COLO668 (cell line): ENCODE results near the gene GVQW3.
A peak's percentile ranks its signal among the peaks of the same experiment; 100 is the strongest.
"Not testable (repeated sequence)": the region's sequence is repeated elsewhere in the genome, so short reads cannot be mapped to it uniquely, and the experiment has no call there.

ENCODE experiments used
- DNase-seq: peaks from one replicate; lab custom pipeline; 2025; ENCODE audit not compliant: unreplicated experiment; lab: John Stamatoyannopoulos, UW

Gene GVQW3

GRCh38 chr11:76385903-76386302 is 4.8 kb downstream of the GVQW3 start:
- DNase-seq, result no peak

GRCh38 chr11:76388408-76388807 is 7.3 kb downstream of the GVQW3 start:
- no peak for DNase-seq

- DNase-seq, result peak; percentile 65
These were observed 9.9 kb downstream of the GVQW3 start for GRCh38 chr11:76391021-76391420.

GRCh38 chr11:76391811-76392475 is 10.8 kb downstream of the GVQW3 start:
- no peak for DNase-seq

DNA sequence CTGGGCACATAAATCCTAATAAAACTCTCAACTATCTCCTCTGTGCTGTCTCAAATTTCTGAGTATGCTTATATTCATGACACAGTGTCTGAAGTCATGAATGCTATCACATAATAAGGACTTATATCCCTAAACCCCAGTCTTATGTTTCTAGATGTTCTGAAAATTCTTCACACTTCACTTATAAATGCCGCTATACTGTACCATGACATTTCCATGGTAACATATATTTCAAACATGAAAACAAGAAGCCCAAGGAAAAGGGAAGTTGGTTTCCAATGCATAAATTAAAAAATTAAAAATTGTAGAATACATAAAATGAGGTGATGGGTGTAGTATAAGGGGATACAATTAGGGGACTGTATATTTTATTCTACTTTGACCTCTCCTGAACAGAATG is 11.7 kb downstream of the GVQW3 start:
- no peak for DNase-seq

DNA sequence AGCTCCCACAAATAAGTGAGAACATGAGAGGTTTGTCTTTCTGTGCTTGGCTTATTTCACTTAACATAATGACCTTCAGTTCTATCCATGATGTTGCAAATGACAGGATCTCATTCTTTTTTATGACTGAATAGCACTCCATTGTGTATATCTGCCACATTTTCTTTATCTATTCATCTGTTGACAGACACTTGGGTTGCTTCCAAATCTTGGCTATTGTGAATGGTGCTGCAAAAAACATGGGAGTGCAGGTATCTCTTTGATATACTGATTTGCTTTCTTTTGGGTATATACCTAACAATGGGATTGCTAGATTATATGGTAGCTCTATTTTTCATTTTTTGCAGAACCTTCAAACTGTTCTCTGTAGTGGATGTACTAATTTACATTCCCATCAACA is 13.3 kb downstream of the GVQW3 start:
- no peak for DNase-seq

DNA sequence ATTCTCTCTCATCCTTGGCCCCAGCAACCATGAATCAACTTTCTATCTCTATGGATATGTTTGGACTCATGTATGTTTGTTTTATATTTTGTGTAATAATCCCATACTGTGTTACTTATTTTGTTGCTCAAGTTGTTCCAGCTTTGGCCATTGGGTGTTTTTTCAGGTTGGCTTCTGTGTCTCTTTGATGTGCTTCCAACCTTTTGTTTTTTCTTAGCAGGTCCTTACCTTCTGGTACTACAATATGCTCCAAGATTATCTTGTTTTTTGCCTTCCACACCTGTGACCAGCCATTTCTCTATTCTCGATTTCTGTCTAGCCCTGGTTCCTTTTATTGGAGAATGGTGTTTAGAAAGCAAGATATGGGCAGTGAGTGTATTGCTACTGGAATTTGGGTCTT is 14.2 kb downstream of the GVQW3 start:
- DNase-seq, result no peak

DNA sequence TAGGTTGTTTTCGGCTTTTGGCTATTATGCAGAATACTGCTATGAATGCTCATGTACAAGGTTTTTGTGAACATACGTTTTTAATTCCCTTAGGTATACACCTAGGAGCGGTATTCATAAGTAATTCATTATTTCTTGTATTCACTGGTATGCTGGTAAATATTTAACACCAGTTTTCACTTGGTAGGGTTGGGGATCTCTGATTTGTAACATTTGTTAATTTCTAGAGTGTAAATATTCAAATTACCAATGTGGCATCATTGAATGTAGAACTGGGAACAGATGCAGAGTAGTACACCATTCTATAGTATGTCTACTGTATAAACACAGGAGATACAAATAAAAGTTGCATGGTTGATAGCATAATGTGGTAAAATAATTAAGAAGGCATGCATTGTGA is 16.3 kb downstream of the GVQW3 start:
- no peak for DNase-seq

GRCh38 chr11:76400967-76401366 is 19.8 kb downstream of the GVQW3 start:
- no peak for DNase-seq

- not testable (repeated sequence) for DNase-seq
These were observed 20.4 kb downstream of the GVQW3 start for GRCh38 chr11:76401484-76401883.

- no peak for DNase-seq
These were observed 25.2 kb downstream of the GVQW3 start for GRCh38 chr11:76406359-76406758.

DNA sequence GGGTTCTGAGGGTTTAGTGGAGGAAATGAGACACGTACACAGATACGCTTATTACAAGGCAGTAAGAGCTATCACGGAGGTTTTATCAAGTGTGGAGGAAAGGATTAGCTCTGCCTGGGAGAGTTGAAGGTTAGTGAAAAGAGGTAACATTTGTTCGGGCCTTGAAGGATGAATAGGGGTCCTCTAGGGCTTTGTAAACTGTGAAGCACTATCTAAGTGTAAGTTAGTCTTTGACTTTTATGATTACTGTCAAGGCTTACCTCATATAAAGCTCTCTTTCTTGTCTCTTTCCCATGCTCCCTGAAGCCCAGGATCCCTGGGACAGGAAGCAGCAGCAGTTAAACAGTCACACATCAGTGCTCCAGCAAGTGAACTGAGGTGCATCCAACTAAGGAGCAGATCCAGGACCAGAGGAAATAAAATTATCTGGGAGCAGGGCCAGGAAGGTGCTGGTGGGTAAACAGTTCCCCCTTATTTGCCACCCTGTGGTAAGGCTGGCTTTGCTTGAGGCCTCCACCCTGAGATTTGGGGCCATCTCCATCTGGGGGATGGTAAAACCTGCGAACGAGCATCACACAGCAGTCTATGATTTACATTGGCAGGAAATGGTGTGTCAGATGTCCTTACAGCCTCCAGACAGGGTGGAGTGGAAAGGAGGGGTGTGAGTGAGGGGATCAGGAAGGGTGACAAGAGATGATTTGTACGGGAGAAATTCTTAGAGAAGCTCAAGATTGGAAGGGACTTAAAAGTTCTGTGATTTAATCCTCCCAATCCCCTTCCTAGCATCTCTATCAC is 27.2 kb downstream of the GVQW3 start:
- DNase-seq, result peak; percentile 41

DNA sequence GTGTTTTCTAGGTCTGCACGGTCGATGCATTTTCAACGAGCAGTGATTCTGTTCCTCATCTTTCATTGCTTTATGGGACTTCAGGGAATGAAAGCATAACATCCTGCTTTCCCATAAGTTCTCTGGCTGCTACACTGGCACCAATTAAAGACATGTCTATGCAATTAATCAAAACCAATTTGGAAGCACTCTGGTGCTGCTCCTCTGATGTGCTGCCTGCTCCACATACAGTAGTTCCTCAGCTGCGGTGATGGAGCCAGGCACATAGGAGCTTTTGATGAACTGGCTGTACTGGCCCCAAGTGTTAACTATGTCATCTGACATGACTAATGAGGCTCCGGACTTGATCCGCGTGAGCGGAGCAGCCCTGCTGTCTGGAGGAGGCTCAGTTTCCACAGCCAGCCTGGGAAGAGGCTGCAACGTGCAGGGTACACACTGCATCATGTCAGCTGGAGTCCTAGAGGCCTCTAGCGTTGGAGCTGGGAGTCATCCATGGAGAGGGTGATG is 29.8 kb downstream of the GVQW3 start:
- DNase-seq, result no peak

GRCh38 chr11:76415073-76415472 is 34.0 kb downstream of the GVQW3 start:
- DNase-seq, result peak; percentile 28

DNA sequence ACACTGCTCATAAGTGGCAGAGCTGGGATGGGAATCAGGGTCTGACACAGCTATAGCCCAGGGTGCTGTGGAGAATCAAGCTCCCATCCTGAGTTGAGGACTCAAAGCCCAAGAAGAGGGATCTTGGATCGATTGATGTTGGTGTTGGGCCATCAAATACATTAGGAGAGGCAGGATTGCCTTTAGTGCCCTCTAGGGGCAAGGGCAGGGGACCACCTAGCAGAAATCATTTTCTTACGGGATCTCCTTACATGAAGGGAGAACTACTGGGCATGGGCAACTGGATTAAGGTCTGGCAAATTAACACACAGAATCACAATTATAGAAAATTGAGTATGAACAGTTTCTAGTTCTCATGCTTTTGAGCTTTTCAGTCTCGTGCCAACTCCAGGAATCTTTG is 38.8 kb downstream of the GVQW3 start:
- peak; percentile 11 for DNase-seq

DNA sequence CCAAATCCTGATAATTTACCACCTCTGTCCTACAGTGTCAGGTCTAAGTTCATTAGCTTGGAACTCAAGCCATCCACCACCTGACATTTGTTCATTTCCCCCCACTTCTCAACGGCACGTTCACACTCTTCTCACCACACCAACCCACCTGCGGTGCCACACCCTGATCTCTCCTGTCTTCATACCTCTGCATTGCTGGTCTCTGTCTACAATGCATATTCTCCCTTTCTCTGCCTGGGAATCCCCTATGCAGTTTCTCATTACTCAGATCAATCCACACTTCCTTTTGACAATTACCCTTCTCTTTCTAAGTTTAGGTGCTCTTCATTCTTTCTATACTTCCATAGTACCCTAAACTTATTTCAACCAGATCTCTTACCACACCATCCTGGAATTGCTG is 43.3 kb downstream of the GVQW3 start:
- no peak for DNase-seq

- DNase-seq, result no peak
These were observed 43.8 kb downstream of the GVQW3 start for GRCh38 chr11:76424891-76425290.

DNA sequence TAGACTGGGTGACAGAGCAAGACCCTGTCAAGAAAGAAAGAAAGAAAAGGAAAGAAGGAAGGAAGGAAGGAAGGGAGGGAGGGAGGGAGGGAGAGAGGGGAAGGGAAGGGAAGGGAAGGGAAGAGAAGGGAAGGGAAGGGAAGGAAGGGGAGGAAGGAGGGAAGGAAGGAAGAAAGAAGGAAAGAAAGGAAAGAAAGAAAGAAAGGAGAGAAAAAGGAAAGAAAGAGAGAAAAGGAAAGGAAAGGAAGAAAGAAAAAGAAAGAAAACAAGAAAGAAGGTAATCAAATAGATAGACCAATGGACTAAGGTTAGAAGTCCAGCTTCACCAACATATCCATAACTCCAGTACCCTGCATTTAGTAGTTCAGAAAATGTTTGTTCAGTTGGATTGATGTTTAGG is 45.5 kb downstream of the GVQW3 start:
- DNase-seq, result no peak

DNA sequence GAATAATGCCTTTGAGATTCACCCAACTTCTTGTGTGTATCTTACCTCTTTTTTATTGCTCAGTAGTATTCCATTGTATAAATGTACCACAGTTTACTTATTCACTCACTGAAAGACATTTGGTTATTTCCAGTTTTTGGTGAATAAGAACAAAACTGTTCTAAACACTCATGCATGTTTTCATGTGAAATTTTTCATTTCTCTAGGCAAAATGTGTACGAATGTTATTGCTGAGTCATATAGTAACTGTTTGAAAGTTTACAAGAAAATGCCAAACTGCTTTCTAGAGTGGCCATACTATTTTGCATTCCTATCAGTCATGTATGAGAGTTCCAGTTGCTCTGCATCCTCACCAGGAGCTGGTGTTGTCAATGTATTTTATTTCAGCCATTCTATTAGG is 54.9 kb downstream of the GVQW3 start:
- DNase-seq, result no peak

GRCh38 chr11:76443268-76443980 is 62.3 kb downstream of the GVQW3 start:
- DNase-seq, result no peak

DNA sequence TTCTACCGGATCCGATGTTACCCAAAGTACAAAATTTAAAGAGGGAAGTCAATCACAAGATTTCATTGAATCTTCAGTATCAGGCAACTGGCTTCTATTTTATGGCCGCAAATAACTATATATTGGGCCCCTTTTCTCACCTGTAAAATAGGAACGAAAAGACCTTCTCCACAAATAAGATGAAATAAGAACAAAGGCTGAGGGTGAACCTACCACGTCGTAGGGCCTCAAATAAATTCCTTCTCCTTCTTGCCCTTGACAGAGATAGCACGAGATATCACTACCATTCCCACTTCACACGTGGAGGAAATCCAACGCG is 62.9 kb downstream of the GVQW3 start:
- DNase-seq, result no peak
